ENCODE data around the gene DEXI.

Gene DEXI

GRCh38 chr16:10942352-10943063, at the start of gene DEXI:
TSS of gene DEXI (minus strand) at chr16:10942468. CDS start at chr16:10942005, 463 bp downstream.
- peak; percentile 88 to 94 for DNase-seq (ENCODE audit: low read depth in 1 of 2, low spot score in 1 of 2)

GRCh38 chr16:10990378-10990777, 48.1 kb upstream of the DEXI start:
- DNase-seq (ENCODE audit: low read depth in 1 of 2, low spot score in 1 of 2), result no peak

GRCh38 chr16:10989559-10989958, 47.3 kb upstream of the DEXI start:
- no peak for DNase-seq (ENCODE audit: low read depth in 1 of 2, low spot score in 1 of 2)

- DNase-seq (ENCODE audit: low read depth in 1 of 2, low spot score in 1 of 2), result no peak
These were observed 46.6 kb upstream of the DEXI start for GRCh38 chr16:10988879-10989278.

- DNase-seq (ENCODE audit: low read depth in 1 of 2, low spot score in 1 of 2), result peak in 1 of 2 donors; percentile 35
These were observed 46.0 kb upstream of the DEXI start for GRCh38 chr16:10988164-10988803.

- DNase-seq (ENCODE audit: low read depth in 1 of 2, low spot score in 1 of 2), result no peak
These were observed 45.3 kb upstream of the DEXI start for GRCh38 chr16:10987361-10988163.

GRCh38 chr16:10984509-10984908, 42.2 kb upstream of the DEXI start:
- no peak for DNase-seq (ENCODE audit: low read depth in 1 of 2, low spot score in 1 of 2)

- no peak for DNase-seq (ENCODE audit: low read depth in 1 of 2, low spot score in 1 of 2)
These were observed 40.9 kb upstream of the DEXI start for GRCh38 chr16:10983159-10983558.

- no peak for DNase-seq (ENCODE audit: low read depth in 1 of 2, low spot score in 1 of 2)
These were observed 40.3 kb upstream of the DEXI start for GRCh38 chr16:10982465-10983150.

- DNase-seq (ENCODE audit: low read depth in 1 of 2, low spot score in 1 of 2), result no peak
These were observed 39.5 kb upstream of the DEXI start for GRCh38 chr16:10981697-10982216.

GRCh38 chr16:10980813-10981212, 38.5 kb upstream of the DEXI start:
- no peak for DNase-seq (ENCODE audit: low read depth in 1 of 2, low spot score in 1 of 2)

- DNase-seq (ENCODE audit: low read depth in 1 of 2, low spot score in 1 of 2), result no peak
These were observed 37.7 kb upstream of the DEXI start for GRCh38 chr16:10979717-10980601.

GRCh38 chr16:10978871-10979446, 36.7 kb upstream of the DEXI start:
- no peak for DNase-seq (ENCODE audit: low read depth in 1 of 2, low spot score in 1 of 2)

- DNase-seq (ENCODE audit: low read depth in 1 of 2, low spot score in 1 of 2), result no peak
These were observed 35.9 kb upstream of the DEXI start for GRCh38 chr16:10978124-10978523.

- DNase-seq (ENCODE audit: low read depth in 1 of 2, low spot score in 1 of 2), result no peak
These were observed 34.4 kb upstream of the DEXI start for GRCh38 chr16:10976634-10977033.

GRCh38 chr16:10972819-10973464, 30.7 kb upstream of the DEXI start:
- no peak for DNase-seq (ENCODE audit: low read depth in 1 of 2, low spot score in 1 of 2)

- no peak for DNase-seq (ENCODE audit: low read depth in 1 of 2, low spot score in 1 of 2)
These were observed 30.0 kb upstream of the DEXI start for GRCh38 chr16:10972108-10972818.

- DNase-seq (ENCODE audit: low read depth in 1 of 2, low spot score in 1 of 2), result no peak
These were observed 29.3 kb upstream of the DEXI start for GRCh38 chr16:10971560-10971961.

GRCh38 chr16:10970065-10970464, 27.8 kb upstream of the DEXI start:
- no peak for DNase-seq (ENCODE audit: low read depth in 1 of 2, low spot score in 1 of 2)

Measured in activated T-helper 1 cell treated with anti-CD3 and anti-CD28 coated beads, Interleukin-2, amount 50 U/mL, for 16 hours (primary cell).